HepG2 (cell line): Measurements from ENCODE around the gene NEURL2. TPM values are rescaled to one million over a fixed set of nuclear protein-coding genes. Genes with fewer than 3 reads are reported as not detected.

Experiments
- ARNT2 ChIP-seq: sonication (generic); formaldehyde crosslinking; IDR thresholded peaks from 2 replicates; pipeline ENCODE4 v1.8.0; 2022; ENCODE audit warnings: mild to moderate bottlenecking, low read depth, missing genetic modification reagents, moderate library complexity
- CBFB ChIP-seq: sonication (generic); formaldehyde crosslinking; IDR thresholded peaks from 2 replicates; pipeline ENCODE4 v1.4.0; 2020; ENCODE audit warnings: missing genetic modification reagents
- CBX2 ChIP-seq, 2 experiments: fragments of 200-600 bp in 1 of 2; sonication (generic); formaldehyde crosslinking in 1 of 2; IDR thresholded peaks; 2 replicates each; pipeline versions ENCODE4 v1.7.0 to v1.8.1; 2018 to 2022; ENCODE audit warnings: low read depth in 2 of 2, low read length in 1 of 2, mild to moderate bottlenecking in 1 of 2, missing genetic modification reagents in 1 of 2
- DNMT1 ChIP-seq: sonication (generic); formaldehyde crosslinking; IDR thresholded peaks from 2 replicates; pipeline ENCODE4 v1.5.1; 2020; ENCODE audit warnings: mild to moderate bottlenecking, missing genetic modification reagents
- KLF13 ChIP-seq: sonication (generic); formaldehyde crosslinking; IDR thresholded peaks from 2 replicates; pipeline ENCODE4 v1.4.0; 2020; ENCODE audit warnings: mild to moderate bottlenecking, missing genetic modification reagents
- KMT2B ChIP-seq: IDR thresholded peaks from 2 replicates; pipeline ENCODE4 v1.6.1; 2016; ENCODE audit warnings: missing genetic modification reagents, missing compliant biosample characterization
- MBD4 ChIP-seq: IDR thresholded peaks from 2 replicates; pipeline ENCODE4 v1.6.1; 2012; ENCODE audit warnings: low read length, inconsistent platforms, borderline replicate concordance
- MIER3 ChIP-seq: IDR thresholded peaks from 2 replicates; pipeline ENCODE4 v1.6.1; 2016; ENCODE audit warnings: missing compliant biosample characterization, borderline replicate concordance
- MTF2 ChIP-seq: sonication (generic); formaldehyde crosslinking; IDR thresholded peaks from 2 replicates; pipeline ENCODE4 v1.5.0; 2020; ENCODE audit warnings: missing genetic modification reagents, borderline replicate concordance
- NFKB2 ChIP-seq: sonication (generic); formaldehyde crosslinking; IDR thresholded peaks from 2 replicates; pipeline ENCODE4 v1.4.0; 2020; ENCODE audit warnings: missing genetic modification reagents, borderline replicate concordance
- PHF8 ChIP-seq: sonication (generic); formaldehyde crosslinking; IDR thresholded peaks from 2 replicates; pipeline ENCODE4 v1.5.0; 2020; ENCODE audit warnings: missing genetic modification reagents
- TGIF2 ChIP-seq: IDR thresholded peaks from 2 replicates; pipeline ENCODE4 v1.6.1; 2016; ENCODE audit warnings: control low read depth, missing compliant biosample characterization
- ZBTB1 ChIP-seq: sonication (generic); formaldehyde crosslinking; IDR thresholded peaks from 2 replicates; pipeline ENCODE4 v1.4.0; 2020; ENCODE audit warnings: missing genetic modification reagents, borderline replicate concordance
- ZMYM3 ChIP-seq: sonication (generic); formaldehyde crosslinking; IDR thresholded peaks from 2 replicates; pipeline ENCODE4 v1.5.1; 2020; ENCODE audit warnings: mild to moderate bottlenecking, missing genetic modification reagents
- ZNF367 ChIP-seq: sonication (generic); formaldehyde crosslinking; IDR thresholded peaks from 2 replicates; pipeline ENCODE4 v1.4.0; 2020; ENCODE audit warnings: missing genetic modification reagents, borderline replicate concordance
- ZNF629 ChIP-seq: sonication (generic); formaldehyde crosslinking; conservative IDR thresholded peaks from 2 replicates; pipeline ENCODE4 v1.5.0; 2020; ENCODE audit warnings: missing genetic modification reagents
- polyA plus RNA-seq, 8 experiments: library from polyadenylated mRNA; depleted of rRNA in 3 of 8; stranded (reverse) in 7 of 8; unstranded in 1 of 8; fragments of >200 nt; fragmentation: Illumina TruSeq in 4 of 8; extraction: Trizol in 4 of 8; gene quantifications; 2 replicates each; pipeline versions ENCODE4 v1.2.1 to v1.2.3, GENCODE V29; 2011 to 2016; ENCODE audit warnings: low read depth in 4 of 8, missing spikeins in 1 of 8, mixed read lengths in 1 of 8; ENCODE audit not compliant: insufficient read depth in 1 of 8
- total RNA-seq, 5 experiments: library from RNA; depleted of rRNA; stranded (reverse); fragments of >200 nt; fragmentation: Illumina TruSeq; extraction: Trizol; gene quantifications; 2 replicates each; pipeline ENCODE4 v1.2.3, GENCODE V29; 2016; ENCODE audit warnings: low read depth in 1 of 5
- TF ChIP-seq, protein P1 (sequence below): sonication (generic); formaldehyde crosslinking; IDR thresholded peaks from 2 replicates; pipeline ENCODE4 v1.4.0; 2020; ENCODE audit warnings: missing genetic modification reagents
- TF ChIP-seq, protein P2 (sequence below): sonication (generic); formaldehyde crosslinking; IDR thresholded peaks from 2 replicates; pipeline ENCODE4 v1.4.0; 2020; ENCODE audit warnings: low read depth, mild to moderate bottlenecking, missing genetic modification reagents
- TF ChIP-seq, protein P3 (sequence below): sonication (generic); formaldehyde crosslinking; IDR thresholded peaks from 2 replicates; pipeline ENCODE4 v1.4.0; 2020; ENCODE audit warnings: missing genetic modification reagents
- TF ChIP-seq, protein P4 (sequence below): sonication (generic); formaldehyde crosslinking; IDR thresholded peaks from 2 replicates; pipeline ENCODE4 v1.5.1; 2020; ENCODE audit warnings: mild to moderate bottlenecking, missing genetic modification reagents, borderline replicate concordance
- TF ChIP-seq, protein P5 (sequence below): sonication (generic); formaldehyde crosslinking; IDR thresholded peaks from 2 replicates; pipeline ENCODE4 v1.4.0; 2020; ENCODE audit warnings: mild to moderate bottlenecking, missing genetic modification reagents
- TF ChIP-seq, protein P6 (sequence below): sonication (generic); formaldehyde crosslinking; IDR thresholded peaks from 2 replicates; pipeline ENCODE4 v1.8.0; 2022; ENCODE audit warnings: mild to moderate bottlenecking, missing genetic modification reagents, moderate library complexity
- TF ChIP-seq, protein P7 (sequence below): sonication (generic); formaldehyde crosslinking; conservative IDR thresholded peaks from 2 replicates; pipeline ENCODE4 v1.4.0; 2020; ENCODE audit warnings: missing genetic modification reagents

NEURL2 gene
- total and polyA plus RNA-seq, 2 of the 13 experiments (the other 11 are each of a cell fraction or from before 2014, with no cell fraction given): 7.2 to 9.7 TPM

DNA sequence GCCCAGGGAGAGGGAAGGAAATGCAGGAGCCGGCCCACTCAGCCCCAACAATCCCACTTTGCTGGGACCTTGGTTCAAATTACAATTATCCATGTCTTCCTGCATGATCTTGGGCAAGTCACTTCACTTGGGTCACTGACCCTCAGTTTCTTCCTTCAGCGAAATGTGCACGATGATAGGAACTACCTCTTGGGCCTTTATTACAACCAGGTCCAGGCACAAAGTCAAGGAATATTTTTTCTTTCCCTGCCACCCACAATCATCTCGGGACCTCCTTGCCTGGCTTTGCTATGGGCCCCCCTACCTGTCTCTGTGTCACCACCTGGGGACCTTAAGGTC is 21.3 kb upstream of the NEURL2 start (continued):
- TF ChIP-seq, protein P1, sequence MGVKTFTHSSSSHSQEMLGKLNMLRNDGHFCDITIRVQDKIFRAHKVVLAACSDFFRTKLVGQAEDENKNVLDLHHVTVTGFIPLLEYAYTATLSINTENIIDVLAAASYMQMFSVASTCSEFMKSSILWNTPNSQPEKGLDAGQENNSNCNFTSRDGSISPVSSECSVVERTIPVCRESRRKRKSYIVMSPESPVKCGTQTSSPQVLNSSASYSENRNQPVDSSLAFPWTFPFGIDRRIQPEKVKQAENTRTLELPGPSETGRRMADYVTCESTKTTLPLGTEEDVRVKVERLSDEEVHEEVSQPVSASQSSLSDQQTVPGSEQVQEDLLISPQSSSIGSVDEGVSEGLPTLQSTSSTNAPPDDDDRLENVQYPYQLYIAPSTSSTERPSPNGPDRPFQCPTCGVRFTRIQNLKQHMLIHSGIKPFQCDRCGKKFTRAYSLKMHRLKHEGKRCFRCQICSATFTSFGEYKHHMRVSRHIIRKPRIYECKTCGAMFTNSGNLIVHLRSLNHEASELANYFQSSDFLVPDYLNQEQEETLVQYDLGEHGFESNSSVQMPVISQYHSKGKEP (CRISPR knock-in tag): no peak
- TF ChIP-seq MBD4 (no peak), ZBTB1 (CRISPR knock-in tag) (no peak), DNMT1 (CRISPR knock-in tag) (no peak), ZNF629 (CRISPR knock-in tag) (no peak), NFKB2 (CRISPR knock-in tag) (no peak), ZNF367 (CRISPR knock-in tag) (no peak), ZMYM3 (CRISPR knock-in tag) (0 out of 2 replicates have a peak, but pooled peaks have one; percentile 41), ARNT2 (CRISPR knock-in tag) (no peak), PHF8 (CRISPR knock-in tag) (no peak), MIER3 (no peak), MTF2 (CRISPR knock-in tag) (no peak), CBFB (CRISPR knock-in tag) (no peak), KMT2B (CRISPR knock-in tag) (no peak), KLF13 (CRISPR knock-in tag) (no peak), TGIF2 (no peak), CBX2 (IDR thresholded peaks at IDR 0.05; ENCODE audit: low read depth, low read length) (no peak), CBX2 (CRISPR knock-in tag; IDR thresholded peaks at IDR 0.05; ENCODE audit: low read depth) (no peak)
- TF ChIP-seq, protein P2, sequence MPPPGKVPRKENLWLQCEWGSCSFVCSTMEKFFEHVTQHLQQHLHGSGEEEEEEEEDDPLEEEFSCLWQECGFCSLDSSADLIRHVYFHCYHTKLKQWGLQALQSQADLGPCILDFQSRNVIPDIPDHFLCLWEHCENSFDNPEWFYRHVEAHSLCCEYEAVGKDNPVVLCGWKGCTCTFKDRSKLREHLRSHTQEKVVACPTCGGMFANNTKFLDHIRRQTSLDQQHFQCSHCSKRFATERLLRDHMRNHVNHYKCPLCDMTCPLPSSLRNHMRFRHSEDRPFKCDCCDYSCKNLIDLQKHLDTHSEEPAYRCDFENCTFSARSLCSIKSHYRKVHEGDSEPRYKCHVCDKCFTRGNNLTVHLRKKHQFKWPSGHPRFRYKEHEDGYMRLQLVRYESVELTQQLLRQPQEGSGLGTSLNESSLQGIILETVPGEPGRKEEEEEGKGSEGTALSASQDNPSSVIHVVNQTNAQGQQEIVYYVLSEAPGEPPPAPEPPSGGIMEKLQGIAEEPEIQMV: no peak
- TF ChIP-seq, protein P3, sequence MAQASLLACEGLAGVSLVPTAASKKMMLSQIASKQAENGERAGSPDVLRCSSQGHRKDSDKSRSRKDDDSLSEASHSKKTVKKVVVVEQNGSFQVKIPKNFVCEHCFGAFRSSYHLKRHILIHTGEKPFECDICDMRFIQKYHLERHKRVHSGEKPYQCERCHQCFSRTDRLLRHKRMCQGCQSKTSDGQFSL: no peak
- TF ChIP-seq, protein P4, sequence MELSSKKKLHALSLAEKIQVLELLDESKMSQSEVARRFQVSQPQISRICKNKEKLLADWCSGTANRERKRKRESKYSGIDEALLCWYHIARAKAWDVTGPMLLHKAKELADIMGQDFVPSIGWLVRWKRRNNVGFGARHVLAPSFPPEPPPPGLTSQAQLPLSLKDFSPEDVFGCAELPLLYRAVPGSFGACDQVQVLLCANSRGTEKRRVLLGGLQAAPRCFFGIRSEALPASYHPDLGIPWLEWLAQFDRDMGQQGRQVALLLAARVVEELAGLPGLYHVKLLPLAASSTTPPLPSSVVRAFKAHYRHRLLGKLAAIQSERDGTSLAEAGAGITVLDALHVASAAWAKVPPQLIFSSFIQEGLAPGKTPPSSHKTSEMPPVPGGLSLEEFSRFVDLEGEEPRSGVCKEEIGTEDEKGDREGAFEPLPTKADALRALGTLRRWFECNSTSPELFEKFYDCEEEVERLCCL (CRISPR knock-in tag): no peak
- TF ChIP-seq, protein P5, sequence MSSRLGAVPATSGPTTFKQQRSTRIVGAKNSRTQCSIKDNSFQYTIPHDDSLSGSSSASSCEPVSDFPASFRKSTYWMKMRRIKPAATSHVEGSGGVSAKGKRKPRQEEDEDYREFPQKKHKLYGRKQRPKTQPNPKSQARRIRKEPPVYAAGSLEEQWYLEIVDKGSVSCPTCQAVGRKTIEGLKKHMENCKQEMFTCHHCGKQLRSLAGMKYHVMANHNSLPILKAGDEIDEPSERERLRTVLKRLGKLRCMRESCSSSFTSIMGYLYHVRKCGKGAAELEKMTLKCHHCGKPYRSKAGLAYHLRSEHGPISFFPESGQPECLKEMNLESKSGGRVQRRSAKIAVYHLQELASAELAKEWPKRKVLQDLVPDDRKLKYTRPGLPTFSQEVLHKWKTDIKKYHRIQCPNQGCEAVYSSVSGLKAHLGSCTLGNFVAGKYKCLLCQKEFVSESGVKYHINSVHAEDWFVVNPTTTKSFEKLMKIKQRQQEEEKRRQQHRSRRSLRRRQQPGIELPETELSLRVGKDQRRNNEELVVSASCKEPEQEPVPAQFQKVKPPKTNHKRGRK (CRISPR knock-in tag): no peak
- TF ChIP-seq, protein P6, sequence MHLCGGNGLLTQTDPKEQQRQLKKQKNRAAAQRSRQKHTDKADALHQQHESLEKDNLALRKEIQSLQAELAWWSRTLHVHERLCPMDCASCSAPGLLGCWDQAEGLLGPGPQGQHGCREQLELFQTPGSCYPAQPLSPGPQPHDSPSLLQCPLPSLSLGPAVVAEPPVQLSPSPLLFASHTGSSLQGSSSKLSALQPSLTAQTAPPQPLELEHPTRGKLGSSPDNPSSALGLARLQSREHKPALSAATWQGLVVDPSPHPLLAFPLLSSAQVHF (CRISPR knock-in tag): no peak
- TF ChIP-seq, protein P7, sequence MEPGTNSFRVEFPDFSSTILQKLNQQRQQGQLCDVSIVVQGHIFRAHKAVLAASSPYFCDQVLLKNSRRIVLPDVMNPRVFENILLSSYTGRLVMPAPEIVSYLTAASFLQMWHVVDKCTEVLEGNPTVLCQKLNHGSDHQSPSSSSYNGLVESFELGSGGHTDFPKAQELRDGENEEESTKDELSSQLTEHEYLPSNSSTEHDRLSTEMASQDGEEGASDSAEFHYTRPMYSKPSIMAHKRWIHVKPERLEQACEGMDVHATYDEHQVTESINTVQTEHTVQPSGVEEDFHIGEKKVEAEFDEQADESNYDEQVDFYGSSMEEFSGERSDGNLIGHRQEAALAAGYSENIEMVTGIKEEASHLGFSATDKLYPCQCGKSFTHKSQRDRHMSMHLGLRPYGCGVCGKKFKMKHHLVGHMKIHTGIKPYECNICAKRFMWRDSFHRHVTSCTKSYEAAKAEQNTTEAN: no peak
